NCI-H510A (cell line): ENCODE data around the gene PRDM15.

ENCODE experiments used
- DNase-seq: peaks from one replicate; lab custom pipeline; 2025; lab: John Stamatoyannopoulos, UW

The PRDM15 gene

GRCh38 chr21:41777951-41778815 lies 101.0 kb downstream of the PRDM15 start:
- peak; percentile 60 for DNase-seq

- no peak for DNase-seq
Observed at GRCh38 chr21:41776778-41777177, 102.4 kb downstream of the PRDM15 start.

- DNase-seq = no peak
Observed at GRCh38 chr21:41775149-41775472, 104.0 kb downstream of the PRDM15 start.

GRCh38 chr21:41774467-41775148 lies 104.5 kb downstream of the PRDM15 start:
- peak; percentile 58 for DNase-seq

GRCh38 chr21:41772351-41773080 lies 106.6 kb downstream of the PRDM15 start:
- no peak for DNase-seq

GRCh38 chr21:41771625-41771945 lies 107.6 kb downstream of the PRDM15 start:
- DNase-seq = no peak

GRCh38 chr21:41770901-41771624 lies 108.1 kb downstream of the PRDM15 start:
- DNase-seq = no peak

- no peak for DNase-seq
Observed at GRCh38 chr21:41769933-41770332, 109.2 kb downstream of the PRDM15 start.

- DNase-seq = no peak
Observed at GRCh38 chr21:41769521-41769920, 109.6 kb downstream of the PRDM15 start.

- no peak for DNase-seq
Observed at GRCh38 chr21:41769111-41769510, 110.0 kb downstream of the PRDM15 start.

- DNase-seq = peak; percentile 46
Observed at GRCh38 chr21:41768437-41769042, 110.6 kb downstream of the PRDM15 start.

- DNase-seq = no peak
Observed at GRCh38 chr21:41767606-41768436, 111.3 kb downstream of the PRDM15 start.

GRCh38 chr21:41766883-41767605 lies 112.1 kb downstream of the PRDM15 start, which contains the start of gene RIPK4:
TSS of gene RIPK4 (minus strand) at chr21:41767052. CDS start at chr21:41767041, 11 bp downstream.
- peak; percentile 80 for DNase-seq

GRCh38 chr21:41765973-41766882 lies 112.9 kb downstream of the PRDM15 start:
- DNase-seq = no peak

- DNase-seq = no peak
Observed at GRCh38 chr21:41765420-41765821, 113.7 kb downstream of the PRDM15 start.

GRCh38 chr21:41764558-41765419 lies 114.4 kb downstream of the PRDM15 start:
- DNase-seq = no peak

- DNase-seq = no peak
Observed at GRCh38 chr21:41763996-41764395, 115.1 kb downstream of the PRDM15 start.

GRCh38 chr21:41763398-41763931 lies 115.7 kb downstream of the PRDM15 start:
- DNase-seq = no peak
